ENCODE data around the gene KRTAP4-12. TPM values are rescaled to one million over a fixed set of nuclear protein-coding genes. Genes with fewer than 3 reads are reported as not detected.
"Not testable (repeated sequence)": the region's sequence is repeated elsewhere in the genome, so short reads cannot be mapped to it uniquely, and the experiment has no call there.

KRTAP4-12 gene
- total RNA-seq, 1 donor from 2014 or later: not detected

DNA sequence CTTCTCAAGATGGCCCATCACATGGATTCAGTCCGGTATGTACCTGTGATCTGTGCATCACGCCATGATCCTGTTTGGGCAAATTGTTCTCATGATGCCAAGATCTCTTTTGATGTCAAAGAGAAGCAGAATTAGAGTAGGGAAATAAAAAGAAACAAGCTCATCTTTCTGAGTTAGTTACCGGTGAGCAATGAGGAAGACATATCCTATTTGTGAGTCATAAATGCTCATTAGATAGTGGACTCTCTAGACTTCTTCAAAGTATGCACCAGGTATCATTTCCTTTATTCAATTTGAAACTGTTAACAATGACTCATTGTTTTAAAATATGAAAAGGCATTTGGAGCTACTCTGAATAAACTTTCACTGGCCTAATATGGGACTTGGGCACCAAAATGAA lies 8.0 kb upstream of the KRTAP4-12 start:
- DNase-seq (ENCODE audit: low read depth) (peak; percentile 93), FAIRE-seq (no peak)
- no peak overlapping the region for H3K4me3 ChIP-seq (ENCODE audit: low read depth, low read length)
- no peaks in the 10 kb centered on the region for H3K27me3 ChIP-seq (ENCODE audit: control insufficient read depth, insufficient read depth, low read length)
- TF ChIP-seq, protein P1, sequence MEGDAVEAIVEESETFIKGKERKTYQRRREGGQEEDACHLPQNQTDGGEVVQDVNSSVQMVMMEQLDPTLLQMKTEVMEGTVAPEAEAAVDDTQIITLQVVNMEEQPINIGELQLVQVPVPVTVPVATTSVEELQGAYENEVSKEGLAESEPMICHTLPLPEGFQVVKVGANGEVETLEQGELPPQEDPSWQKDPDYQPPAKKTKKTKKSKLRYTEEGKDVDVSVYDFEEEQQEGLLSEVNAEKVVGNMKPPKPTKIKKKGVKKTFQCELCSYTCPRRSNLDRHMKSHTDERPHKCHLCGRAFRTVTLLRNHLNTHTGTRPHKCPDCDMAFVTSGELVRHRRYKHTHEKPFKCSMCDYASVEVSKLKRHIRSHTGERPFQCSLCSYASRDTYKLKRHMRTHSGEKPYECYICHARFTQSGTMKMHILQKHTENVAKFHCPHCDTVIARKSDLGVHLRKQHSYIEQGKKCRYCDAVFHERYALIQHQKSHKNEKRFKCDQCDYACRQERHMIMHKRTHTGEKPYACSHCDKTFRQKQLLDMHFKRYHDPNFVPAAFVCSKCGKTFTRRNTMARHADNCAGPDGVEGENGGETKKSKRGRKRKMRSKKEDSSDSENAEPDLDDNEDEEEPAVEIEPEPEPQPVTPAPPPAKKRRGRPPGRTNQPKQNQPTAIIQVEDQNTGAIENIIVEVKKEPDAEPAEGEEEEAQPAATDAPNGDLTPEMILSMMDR (IDR thresholded peaks at IDR 0.05; ENCODE audit: insufficient read depth, low read length, severe bottlenecking): no peak
- no peaks in the 10 kb centered on the region for H3K36me3 ChIP-seq (ENCODE audit: control insufficient read depth, insufficient read depth, low read length)

DNA sequence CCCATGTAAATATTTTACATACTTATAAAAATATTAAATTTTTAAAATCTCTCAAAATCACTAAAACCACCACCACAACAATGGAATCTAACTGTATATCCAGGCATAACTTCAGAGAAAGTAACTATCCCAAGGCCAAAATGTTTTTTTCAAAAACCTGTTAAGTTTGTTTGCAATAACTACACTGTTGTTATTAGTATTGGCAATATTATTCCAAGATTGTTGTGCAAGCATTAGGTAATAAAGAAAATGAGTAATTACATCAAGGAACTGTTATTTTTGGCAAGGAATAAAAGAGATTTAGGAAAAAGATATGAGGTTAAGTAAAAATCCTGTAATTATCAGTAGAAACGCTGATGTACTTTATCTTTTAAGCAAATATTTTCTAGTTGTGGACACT lies 3.4 kb upstream of the KRTAP4-12 start:
- Histone ChIP-seq H3K27me3 (ENCODE audit: control insufficient read depth, insufficient read depth, low read length) (no peaks in the 10 kb centered on the region), H3K4me3 (ENCODE audit: low read depth, low read length) (no peak overlapping the region), H3K36me3 (ENCODE audit: control insufficient read depth, insufficient read depth, low read length) (no peaks in the 10 kb centered on the region)
- FAIRE-seq: no peak
- TF ChIP-seq, protein P1 (IDR thresholded peaks at IDR 0.05; ENCODE audit: insufficient read depth, low read length, severe bottlenecking): no peak
- peak; percentile 56 for DNase-seq (ENCODE audit: low read depth)

DNA sequence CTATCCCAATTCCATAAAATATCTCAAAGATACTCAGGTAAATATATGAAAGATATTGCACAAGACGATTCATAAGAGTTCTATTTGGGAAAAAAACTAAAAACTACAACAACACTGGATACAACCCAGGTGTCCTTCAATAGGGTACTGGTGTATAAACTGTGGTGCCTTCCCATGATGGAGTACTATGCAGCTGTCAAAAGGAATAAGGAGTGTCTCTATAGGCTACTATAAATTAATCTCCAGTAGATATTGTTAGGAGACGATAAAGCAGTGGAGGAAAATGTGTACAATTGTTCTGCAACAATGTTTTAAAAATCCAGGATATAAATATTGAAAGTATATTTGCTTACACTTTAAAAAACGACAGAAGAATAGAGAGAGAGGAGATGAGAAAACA lies 2.4 kb upstream of the KRTAP4-12 start:
- H3K4me3 ChIP-seq (ENCODE audit: low read depth, low read length): no peak overlapping the region
- H3K36me3 ChIP-seq (ENCODE audit: control insufficient read depth, insufficient read depth, low read length): no peaks in the 10 kb centered on the region
- no peaks in the 10 kb centered on the region for H3K27me3 ChIP-seq (ENCODE audit: control insufficient read depth, insufficient read depth, low read length)
- DNase-seq (ENCODE audit: low read depth) (no peak), FAIRE-seq (no peak)
- TF ChIP-seq, protein P1 (IDR thresholded peaks at IDR 0.05; ENCODE audit: insufficient read depth, low read length, severe bottlenecking): no peak

DNA sequence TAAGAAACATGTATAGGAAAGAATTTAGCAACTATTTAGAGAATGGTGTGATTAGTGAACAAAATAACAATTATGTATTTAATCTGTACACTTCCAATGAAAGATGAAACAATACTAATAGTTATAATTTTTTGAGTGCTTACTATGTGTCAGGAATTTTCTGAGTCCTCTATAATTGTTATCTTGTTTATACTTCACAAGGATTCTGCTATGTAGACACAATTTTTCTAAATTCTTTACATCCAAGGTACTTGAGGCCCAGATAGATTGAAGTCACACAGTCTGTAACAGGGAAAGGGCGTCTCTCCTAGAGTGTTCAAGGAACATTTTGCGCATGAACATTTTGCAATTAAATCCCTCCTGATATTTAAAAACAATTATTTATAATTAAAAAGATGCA lies 1.1 kb upstream of the KRTAP4-12 start:
- DNase-seq (ENCODE audit: low read depth) (no peak), FAIRE-seq (no peak)
- Histone ChIP-seq H3K36me3 (ENCODE audit: control insufficient read depth, insufficient read depth, low read length) (no peaks in the 10 kb centered on the region), H3K4me3 (ENCODE audit: low read depth, low read length) (no peak overlapping the region), H3K27me3 (ENCODE audit: control insufficient read depth, insufficient read depth, low read length) (no peaks in the 10 kb centered on the region)
- TF ChIP-seq, protein P1 (IDR thresholded peaks at IDR 0.05; ENCODE audit: insufficient read depth, low read length, severe bottlenecking): no peak

DNA sequence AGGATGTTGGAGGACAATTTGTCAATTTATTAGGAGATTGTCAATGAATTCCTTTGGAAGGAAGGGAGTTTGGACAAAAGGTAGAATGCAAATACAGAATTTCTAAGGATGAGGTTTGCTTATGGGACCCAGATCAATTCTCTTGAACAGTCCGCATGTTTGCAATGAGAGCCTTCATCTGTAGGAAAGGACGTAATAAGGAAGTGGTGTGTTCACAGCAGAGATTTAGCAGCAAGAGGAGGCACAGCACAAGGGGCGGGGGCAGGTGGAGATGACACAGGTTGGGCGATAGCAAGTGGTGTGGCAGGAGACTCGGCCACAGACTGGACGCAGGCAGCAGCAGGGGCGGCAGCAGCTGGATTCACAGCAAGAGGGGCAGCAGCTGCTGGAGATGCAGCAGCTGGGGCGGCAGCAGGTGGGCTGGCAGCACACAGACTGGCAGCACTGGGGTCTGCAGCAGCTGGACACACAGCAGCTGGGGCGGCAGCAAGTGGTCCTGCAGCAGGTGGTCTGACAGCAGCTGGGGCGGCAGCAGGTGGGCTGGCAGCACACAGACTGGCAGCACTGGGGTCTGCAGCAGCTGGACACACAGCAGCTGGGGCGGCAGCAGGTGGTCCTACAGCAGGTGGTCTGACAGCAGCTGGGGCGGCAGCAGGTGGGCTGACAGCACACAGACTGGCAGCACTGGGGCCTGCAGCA lies 541 bp downstream of the KRTAP4-12 start:
- H3K4me3 ChIP-seq (ENCODE audit: low read depth, low read length); H3K36me3 ChIP-seq (ENCODE audit: control insufficient read depth, insufficient read depth, low read length); DNase-seq (ENCODE audit: low read depth); FAIRE-seq; H3K27me3 ChIP-seq (ENCODE audit: control insufficient read depth, insufficient read depth, low read length): not testable (repeated sequence)

DNA sequence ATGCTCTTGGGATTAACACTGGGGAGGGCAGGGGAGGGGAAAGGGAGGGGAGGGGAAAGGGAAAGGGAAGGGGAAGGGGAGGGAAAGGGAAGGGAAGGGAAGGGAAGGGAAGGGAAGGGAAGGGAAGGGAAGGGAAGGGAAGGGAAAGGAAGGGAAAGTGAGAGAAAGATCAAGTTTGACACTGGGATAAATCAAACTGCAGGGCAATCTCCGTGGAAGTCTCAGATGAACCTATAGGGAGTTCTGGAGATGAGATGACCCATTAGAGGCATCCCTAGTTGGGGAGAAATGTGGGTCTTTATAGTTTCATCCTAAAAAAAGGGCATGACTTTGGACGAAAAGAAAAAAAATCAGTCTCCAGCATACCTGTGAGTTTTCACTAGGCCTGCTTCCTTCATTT lies 2.2 kb downstream of the KRTAP4-12 start:
- DNase-seq (ENCODE audit: low read depth): no peak

DNA sequence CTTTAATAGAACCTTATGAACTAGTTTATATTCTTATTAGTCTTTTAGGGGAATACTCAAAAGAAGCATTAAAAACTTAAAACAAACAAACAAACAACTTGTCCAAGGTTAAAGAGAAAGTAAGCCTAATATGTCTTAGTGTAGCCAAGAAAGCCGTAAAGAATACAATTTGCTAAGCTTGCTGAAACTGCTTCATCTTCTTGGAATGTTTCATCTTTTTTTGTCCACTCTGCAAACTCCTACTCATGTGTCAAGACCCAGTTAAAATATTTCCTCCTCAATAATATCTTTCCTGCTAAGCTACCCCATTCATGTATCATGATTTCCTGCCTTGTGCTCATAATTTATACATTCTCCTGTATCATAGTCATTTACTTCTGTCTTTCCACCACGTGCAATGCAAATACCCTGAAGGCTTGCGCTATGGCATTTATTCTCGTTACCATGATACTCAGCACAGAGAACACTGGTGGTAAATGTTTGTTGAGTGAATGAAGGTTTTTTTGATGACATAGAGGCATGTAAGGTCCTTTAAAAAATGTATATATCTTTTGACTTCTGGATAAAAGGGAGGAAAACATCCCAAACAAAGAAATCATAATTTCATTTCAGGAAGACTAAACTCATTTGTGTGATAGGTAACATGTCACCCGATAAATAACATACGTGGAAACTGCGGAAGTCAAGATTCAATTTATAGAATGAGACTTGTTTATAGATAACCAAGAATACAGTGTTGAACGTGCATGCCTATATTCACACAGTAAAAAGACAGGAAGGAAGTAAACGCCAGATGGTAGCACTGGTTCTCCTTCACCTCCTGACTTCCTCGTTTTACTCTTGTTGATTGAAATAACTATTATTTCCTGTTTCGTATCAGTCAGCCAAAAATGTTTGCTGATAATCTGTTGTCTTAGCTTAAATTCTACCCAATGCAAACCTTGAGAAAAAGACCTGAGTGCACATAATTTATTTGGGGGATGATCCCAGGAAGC lies 4.0 kb downstream of the KRTAP4-12 start:
- not testable (repeated sequence) for H3K27me3 ChIP-seq (ENCODE audit: control insufficient read depth, insufficient read depth, low read length); H3K4me3 ChIP-seq (ENCODE audit: low read depth, low read length); H3K36me3 ChIP-seq (ENCODE audit: control insufficient read depth, insufficient read depth, low read length)
- DNase-seq (ENCODE audit: low read depth) (peak; percentile 49), FAIRE-seq (peak; percentile 40)

More for the DNA sequence above, 2.2 kb downstream of the KRTAP4-12 start:
- no peak for FAIRE-seq
- no peak overlapping the region for H3K4me3 ChIP-seq (ENCODE audit: low read depth, low read length)
- no peaks in the 10 kb centered on the region for H3K27me3 ChIP-seq (ENCODE audit: control insufficient read depth, insufficient read depth, low read length)
- no peaks in the 10 kb centered on the region for H3K36me3 ChIP-seq (ENCODE audit: control insufficient read depth, insufficient read depth, low read length)
- TF ChIP-seq, protein P1 (IDR thresholded peaks at IDR 0.05; ENCODE audit: insufficient read depth, low read length, severe bottlenecking): no peak
